Measurements from ENCODE around the gene C16orf87.

The C16orf87 gene

GRCh38 chr16:46748775-46749705 lies 81.9 kb downstream of the C16orf87 start:
- no peak for DNase-seq

DNA sequence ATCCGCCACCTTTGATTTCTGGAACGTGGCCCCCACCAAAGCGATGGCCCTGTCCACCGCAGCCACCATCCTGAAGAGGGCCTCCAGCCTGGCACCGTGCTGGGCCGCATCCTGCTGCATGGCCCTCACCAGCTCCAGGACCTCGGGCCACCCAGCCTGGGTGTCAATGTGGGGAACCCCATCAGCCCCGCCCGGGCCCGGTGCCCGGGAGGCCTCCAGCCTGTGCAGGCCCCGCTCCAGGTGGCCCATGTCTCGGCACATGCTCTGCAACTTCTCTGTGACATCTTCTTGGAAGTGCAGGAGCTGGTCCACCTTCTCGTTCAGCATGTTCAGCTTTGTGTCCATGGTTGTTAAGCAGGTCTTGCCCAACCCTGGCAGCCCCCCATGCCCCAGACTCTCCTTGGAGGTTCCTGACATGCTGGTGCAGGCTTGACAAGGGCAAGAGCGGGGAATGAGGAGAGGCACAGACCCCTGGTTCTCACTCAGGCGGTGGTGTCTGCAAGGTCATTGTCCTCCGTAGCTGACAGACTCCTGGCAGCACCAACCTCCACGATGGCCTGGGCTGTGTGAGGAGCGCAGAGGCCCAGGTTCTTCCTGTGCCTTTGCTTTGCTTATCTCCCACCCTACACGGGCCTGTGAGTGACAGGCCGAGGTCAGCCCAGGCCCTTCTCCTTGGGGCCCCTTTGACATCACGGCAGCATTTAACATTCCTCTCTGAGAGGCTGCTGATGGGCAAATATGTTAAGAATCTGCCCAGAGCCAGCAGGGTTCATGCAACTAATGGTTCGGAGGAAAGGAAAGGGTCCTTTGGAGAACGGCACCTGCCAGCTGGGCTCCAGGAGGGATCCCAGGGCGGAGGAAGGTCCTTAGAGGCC lies 83.0 kb downstream of the C16orf87 start, which contains the start of gene MYLK3:
TSS of gene MYLK3 (minus strand) at position 568 of the 875 bp plus-strand sequence. CDS start at position 417, 151 bp downstream.
- no peak for DNase-seq

- no peak for DNase-seq
Observed at GRCh38 chr16:46746821-46747776, 83.9 kb downstream of the C16orf87 start.
